ENCODE measurements around the gene GATA5. TPM values are rescaled to one million over a fixed set of nuclear protein-coding genes. Genes with fewer than 3 reads are reported as not detected.

GATA5 gene
- total and polyA plus RNA-seq, 2 donors from 2014 or later, result 1.0 to 6.9 TPM

DNA sequence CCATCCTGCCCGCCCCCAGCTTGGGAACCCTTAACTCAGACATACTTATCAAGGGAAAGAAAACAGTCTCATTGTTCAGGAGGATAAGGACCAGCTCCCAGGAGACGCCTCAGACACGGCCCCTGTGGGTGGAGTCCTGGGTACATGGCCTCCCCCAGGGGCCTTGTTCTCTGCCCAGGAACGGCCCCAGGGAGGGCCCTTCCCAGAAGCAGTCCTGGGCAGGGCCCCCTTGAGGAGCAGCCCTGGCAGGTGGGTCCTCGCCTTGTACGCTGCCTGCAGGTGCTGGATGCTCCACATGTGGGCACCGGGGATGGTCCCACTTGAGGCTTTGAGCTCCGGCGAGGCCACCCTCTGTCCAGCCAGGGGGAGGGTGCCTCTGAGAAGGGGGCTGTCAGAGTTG lies 4.5 kb upstream of the GATA5 start:
- Histone ChIP-seq H3K9ac (ENCODE audit: low read length in 3 of 3) (no peak overlapping the region), H3K9me3 (ENCODE audit: control insufficient read depth in 2 of 3, insufficient read depth in 1 of 3, low read length in 3 of 3) (no peaks in the 10 kb centered on the region), H3K4me3 (ENCODE audit: low read length in 3 of 3) (no peak overlapping the region), H3K27ac (ENCODE audit: low read depth in 2 of 2, low read length in 2 of 2) (no peak overlapping the region), H3K27me3 (ENCODE audit: control insufficient read depth, insufficient read depth, low read length) (peaks cover 10% of the 10 kb centered on the region), H3K36me3 (ENCODE audit: control insufficient read depth in 2 of 3, insufficient read depth in 3 of 3, low read length in 3 of 3) (no peaks in the 10 kb centered on the region), H3K4me1 (ENCODE audit: control insufficient read depth in 2 of 3, insufficient read depth in 2 of 3, low read depth in 1 of 3, low read length in 3 of 3) (peaks cover 0 to 8% (median 0%) of the 10 kb centered on the region in 3 donors)
- no peak for DNase-seq
- FAIRE-seq, result no peak
- TF ChIP-seq CTCF (IDR thresholded peaks at IDR 0.05; ENCODE audit: borderline replicate concordance, extremely low read depth, insufficient read depth), result no peak
- intact Hi-C loops (cut with DNase I), result no loop called here

DNA sequence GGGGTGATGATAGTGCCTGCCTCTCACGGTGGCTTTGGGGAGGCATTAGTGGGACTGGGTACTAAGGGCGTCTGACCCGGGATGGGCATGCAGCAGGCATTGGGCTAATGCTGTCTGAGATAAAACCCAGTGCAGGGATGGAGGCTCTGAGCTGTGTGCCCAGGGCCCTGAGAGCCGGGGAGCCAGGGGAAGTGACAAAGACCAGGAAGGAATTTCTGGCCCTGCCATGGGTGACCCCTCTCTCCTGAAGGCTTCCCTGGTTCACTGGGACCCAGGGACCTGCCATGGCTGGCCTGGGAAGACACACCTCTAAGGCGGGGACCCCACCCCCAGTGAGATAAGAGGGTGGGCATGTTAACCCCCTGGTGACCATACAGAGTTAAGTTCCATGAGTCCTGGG lies 3.9 kb upstream of the GATA5 start:
- Histone ChIP-seq H3K27me3 (ENCODE audit: control insufficient read depth, insufficient read depth, low read length) (peaks cover 10% of the 10 kb centered on the region), H3K36me3 (ENCODE audit: control insufficient read depth in 2 of 3, insufficient read depth in 3 of 3, low read length in 3 of 3) (no peaks in the 10 kb centered on the region), H3K4me3 (ENCODE audit: low read length in 3 of 3) (no peak overlapping the region), H3K27ac (ENCODE audit: low read depth in 2 of 2, low read length in 2 of 2) (no peak overlapping the region), H3K9ac (ENCODE audit: low read length in 3 of 3) (no peak overlapping the region), H3K9me3 (ENCODE audit: control insufficient read depth in 2 of 3, insufficient read depth in 1 of 3, low read length in 3 of 3) (no peaks in the 10 kb centered on the region), H3K4me1 (ENCODE audit: control insufficient read depth in 2 of 3, insufficient read depth in 2 of 3, low read depth in 1 of 3, low read length in 3 of 3) (peaks cover 0 to 6% (median 0%) of the 10 kb centered on the region in 3 donors)
- TF ChIP-seq CTCF (IDR thresholded peaks at IDR 0.05; ENCODE audit: borderline replicate concordance, extremely low read depth, insufficient read depth), result no peak
- intact Hi-C loops (cut with DNase I), result no loop called here
- FAIRE-seq (no peak), DNase-seq (no peak)

DNA sequence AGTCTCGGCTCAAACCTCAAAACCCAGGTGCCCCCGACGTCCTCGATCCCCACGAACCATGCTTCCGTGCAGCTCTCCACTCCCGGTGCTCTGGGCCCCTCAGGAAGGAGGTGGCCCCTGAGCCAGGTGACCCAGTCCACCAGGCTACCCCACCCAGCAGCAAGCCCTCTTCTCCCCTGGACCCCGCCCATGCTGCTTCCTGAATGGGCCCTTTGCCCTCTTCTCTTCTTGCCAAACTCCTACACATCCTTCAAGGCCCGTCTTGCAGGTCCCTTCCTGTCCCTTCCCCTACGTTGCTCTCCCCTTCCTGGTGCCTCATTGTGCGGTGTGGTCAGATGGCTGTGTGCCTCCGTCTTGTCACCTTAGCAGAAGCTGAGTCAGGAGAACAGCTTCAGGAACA lies 3.4 kb upstream of the GATA5 start:
- Histone ChIP-seq H3K36me3 (ENCODE audit: control insufficient read depth in 2 of 3, insufficient read depth in 3 of 3, low read length in 3 of 3) (no peaks in the 10 kb centered on the region), H3K4me1 (ENCODE audit: control insufficient read depth in 2 of 3, insufficient read depth in 2 of 3, low read depth in 1 of 3, low read length in 3 of 3) (peaks cover 0 to 6% (median 0%) of the 10 kb centered on the region in 3 donors), H3K9me3 (ENCODE audit: control insufficient read depth in 2 of 3, insufficient read depth in 1 of 3, low read length in 3 of 3) (no peaks in the 10 kb centered on the region), H3K4me3 (ENCODE audit: low read length in 3 of 3) (no peak overlapping the region), H3K9ac (ENCODE audit: low read length in 3 of 3) (no peak overlapping the region), H3K27me3 (ENCODE audit: control insufficient read depth, insufficient read depth, low read length) (peaks cover 13% of the 10 kb centered on the region), H3K27ac (ENCODE audit: low read depth in 2 of 2, low read length in 2 of 2) (no peak overlapping the region)
- intact Hi-C loops (cut with DNase I), result no loop called here
- no peak for FAIRE-seq
- DNase-seq, result no peak
- TF ChIP-seq CTCF (IDR thresholded peaks at IDR 0.05; ENCODE audit: borderline replicate concordance, extremely low read depth, insufficient read depth), result no peak

Data from kidney (tissue), 14 donors.